ENCODE measurements around the gene SLC4A2.

Gene SLC4A2

DNA sequence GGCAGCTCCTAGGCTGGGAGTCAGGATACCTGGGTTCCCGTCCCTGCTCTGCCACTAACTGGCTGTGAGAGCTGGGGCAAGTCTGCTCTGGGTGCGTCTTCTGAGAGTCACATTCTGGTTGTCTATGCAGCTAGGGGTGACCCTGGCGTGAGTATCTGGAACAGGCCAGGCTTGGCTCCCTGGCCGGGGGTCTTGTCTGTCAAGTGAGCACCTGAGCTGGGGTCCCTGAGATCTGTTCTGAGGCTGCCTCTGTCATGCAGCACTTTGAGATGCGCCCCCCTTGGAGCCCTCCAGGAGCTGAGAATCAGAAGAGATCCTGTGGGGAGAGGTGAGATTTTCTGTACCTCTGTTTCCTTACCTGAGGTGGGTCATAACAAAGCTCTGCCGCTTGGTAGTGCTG is 34.4 kb downstream of the SLC4A2 start:
- no peak for DNase-seq (ENCODE audit: low spot score)

DNA sequence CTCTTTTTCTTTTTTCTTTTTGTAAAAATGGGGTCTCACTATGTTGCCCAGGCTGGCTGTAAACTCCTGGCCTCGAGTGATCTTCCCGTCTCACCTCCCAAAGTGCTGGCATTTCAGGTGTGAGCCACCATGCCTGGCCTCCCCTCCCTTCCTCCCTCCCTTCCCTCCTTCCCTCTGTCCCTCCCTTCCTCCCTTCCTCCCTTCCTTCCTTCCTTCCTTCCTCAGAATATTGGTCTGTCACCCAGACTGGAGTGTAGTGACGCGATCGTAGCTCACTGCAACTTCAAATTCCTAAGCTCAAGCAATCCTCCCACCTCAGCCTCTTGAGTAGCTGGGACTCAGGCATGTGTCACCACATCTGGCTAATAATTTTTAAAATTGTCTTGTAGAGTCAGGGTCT is 35.3 kb downstream of the SLC4A2 start:
- DNase-seq (ENCODE audit: low spot score): no peak

DNA sequence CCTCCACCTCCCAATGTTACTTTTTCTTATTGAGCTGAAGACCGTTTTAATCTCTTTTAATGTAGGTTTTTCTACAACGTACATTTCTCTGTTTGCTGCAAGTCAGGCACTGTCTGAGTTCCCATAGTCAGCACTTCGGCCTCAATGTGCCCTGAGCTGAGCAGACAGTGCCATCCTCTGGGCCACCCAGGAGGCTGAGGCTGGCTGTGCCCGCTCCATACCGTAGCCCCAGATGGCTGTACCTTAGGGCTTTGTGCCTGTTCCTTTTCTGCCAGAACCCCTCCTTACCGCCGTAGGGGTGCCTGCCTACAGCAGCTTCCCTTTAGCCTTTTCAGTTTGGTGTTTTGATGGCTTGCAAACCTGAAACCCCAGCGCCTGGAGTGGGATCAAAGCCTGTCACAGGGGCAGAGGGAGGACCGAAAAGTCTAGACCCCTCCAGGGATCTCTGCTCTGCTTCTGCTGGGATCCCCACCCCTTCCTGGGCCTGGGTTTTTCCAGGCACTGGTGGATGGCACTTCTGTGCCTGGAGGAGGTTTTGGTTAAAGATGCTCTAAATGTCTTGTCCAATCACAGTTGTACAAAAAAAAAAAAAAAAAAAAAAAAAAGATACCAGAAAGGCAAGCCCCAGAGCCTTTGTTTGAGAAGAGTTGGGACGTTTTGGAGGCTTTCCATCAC is 35.9 kb downstream of the SLC4A2 start:
- no peak for DNase-seq (ENCODE audit: low spot score)

DNA sequence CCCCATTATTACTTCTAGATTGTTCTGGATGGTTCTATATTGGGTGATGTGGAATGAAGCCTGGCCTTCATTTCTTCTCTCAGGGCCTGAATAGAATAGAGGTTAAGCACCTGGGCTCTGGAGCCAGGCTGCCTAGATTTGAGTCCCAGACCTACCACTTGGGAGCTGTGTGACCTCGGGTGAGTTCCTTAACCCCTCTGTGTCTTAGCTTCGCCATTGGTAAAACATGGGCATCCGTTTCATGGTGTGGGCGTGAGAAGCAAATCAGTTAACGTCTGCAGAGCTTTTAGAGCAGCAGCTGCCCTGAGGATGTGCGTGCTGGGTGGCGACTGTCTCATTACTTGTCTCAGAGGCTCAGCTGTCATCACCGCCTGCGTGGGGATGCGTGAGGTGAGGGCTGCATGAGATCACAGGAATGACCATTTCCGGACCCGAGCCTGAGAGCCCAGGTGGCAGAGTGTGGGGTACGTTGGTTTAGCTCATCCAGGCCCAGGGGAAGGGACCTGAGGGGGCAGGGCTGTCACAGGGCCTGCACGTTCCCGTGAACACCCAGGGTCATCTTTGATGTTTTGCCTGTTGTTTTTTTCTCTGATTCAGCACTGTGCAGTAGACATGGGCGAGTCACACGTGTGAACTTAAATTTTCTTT is 36.6 kb downstream of the SLC4A2 start:
- DNase-seq (ENCODE audit: low spot score): no peak

DNA sequence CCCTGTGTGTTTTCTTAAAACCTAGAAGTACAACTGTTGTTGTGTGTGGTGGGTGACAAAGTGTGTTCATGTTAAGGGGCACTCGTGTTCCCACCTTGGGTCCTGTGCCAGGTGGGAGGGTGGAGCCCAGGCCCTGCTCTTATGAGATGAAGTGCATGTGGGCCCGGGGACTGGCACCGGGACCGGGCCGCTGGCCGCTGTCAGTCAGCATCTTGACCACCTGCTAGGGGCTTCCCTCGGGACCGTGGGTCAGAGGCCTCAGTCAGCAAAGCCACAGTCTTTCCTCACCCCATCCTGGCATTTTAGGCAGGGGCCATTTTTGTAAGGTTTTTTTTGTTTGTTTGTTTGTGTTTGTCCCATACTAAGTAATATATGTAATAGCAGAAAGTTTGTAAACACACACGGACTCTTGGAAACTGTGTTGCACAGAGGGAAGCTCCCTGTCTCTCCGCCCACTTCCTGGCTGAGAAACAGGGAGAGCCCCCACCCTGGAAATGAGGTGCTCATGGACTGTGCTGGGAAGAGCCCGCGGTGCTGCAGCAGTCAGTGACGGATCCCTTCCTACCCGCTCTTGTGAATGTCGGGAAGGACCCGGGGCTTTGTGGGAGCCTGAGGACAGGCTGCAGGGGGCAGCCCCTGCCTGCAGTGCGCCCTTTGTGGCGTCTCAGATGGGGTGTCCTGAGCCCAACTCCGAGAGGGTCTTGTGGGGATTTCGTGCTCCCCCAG is 40.3 kb downstream of the SLC4A2 start:
- DNase-seq (ENCODE audit: low spot score): no peak

DNA sequence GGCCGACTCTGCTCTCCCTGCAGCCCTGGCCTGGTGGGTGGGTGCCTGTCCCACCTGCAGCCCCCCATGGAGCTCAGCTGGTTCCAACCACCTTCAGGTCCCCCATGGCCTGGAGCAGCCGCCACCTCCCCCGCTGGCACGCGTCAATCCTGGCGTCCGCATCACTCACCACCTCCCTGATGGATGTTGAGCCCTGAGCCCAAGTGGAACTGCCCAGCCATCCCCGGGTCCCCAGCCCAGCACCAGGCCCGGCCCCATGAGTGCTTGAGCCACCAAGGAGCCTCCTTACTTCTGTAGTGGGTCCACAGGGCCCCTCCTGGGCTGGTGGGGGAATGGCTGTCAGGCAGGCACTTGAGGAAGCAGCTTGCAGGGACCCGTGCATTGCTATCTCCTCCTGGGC is 41.5 kb downstream of the SLC4A2 start:
- DNase-seq (ENCODE audit: low spot score): no peak

DNA sequence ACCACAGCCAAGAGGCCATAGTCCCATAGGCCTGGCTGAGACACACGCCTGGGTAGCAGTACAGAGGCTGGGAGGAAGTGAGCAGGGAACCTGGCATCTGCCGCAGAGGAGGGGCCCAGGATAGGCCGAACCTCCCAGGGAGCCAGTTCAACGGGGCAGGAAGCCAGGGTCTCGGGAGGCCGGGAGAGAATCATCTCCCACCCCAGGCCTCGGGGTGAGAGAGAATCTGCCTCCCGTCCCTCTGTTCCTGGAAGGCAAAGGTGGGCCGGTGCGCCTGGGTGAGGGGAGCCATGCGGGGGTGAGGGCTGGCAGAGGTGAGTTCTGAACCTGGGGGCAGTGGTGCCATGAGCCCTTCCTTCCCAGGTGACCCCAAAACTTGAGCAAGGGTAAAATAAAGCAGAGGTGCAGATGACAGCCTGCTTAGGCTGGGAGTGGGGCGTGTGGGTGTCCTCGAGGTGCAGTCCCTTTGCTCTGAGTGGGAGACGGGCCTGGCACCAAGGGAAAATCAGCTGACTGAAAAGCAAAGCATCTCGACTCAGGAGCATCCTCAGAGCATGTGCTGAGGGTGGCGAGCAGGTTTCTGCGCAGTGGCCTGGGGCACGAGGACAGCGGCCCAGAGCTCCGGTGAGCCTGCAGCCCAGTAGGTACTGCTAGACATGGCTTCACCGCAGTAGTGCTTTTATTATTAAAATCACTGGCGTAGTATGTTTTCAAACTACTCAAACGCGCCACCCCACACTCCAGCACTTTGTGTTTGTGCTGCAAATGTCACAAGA is 42.4 kb downstream of the SLC4A2 start:
- DNase-seq (ENCODE audit: low spot score): no peak

DNA sequence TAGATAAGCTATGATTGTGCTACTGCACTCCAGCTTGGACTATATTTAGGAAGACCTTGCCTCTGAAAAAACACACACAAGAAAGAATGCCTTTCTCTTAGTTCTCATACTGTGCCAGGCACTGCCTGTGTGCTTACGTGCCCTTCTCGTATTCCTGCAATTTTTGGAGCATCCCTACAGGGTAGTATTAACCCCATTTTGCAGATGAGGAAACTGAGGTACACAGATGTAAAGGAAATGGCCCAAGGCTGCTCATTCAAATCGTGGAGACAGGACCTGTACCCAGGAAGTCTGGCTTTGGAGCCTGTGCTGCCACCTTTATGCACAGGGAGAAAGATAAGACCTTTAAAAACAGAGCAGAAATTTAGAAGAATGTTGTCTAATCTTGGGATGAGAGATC is 43.6 kb downstream of the SLC4A2 start:
- no peak for DNase-seq (ENCODE audit: low spot score)

DNA sequence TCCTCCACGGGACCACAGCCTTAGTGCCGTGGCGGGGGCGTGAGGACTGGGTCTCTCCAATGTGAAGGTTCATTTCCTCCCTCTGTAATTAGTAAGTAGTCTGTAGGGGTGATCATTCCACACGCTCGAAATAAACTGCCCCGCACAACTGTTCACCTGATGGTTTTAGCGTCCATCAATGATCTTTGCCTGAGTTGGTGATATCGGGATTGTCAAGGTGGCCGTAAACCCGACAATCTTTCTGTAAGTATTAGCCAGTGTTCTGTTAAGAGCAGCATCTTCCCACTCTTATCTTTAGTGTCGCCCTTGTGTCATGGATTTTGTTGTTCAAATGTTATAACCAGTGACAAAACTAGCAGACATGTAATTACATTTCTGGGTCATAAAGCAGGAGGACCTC is 44.6 kb downstream of the SLC4A2 start:
- DNase-seq (ENCODE audit: low spot score): no peak

DNA sequence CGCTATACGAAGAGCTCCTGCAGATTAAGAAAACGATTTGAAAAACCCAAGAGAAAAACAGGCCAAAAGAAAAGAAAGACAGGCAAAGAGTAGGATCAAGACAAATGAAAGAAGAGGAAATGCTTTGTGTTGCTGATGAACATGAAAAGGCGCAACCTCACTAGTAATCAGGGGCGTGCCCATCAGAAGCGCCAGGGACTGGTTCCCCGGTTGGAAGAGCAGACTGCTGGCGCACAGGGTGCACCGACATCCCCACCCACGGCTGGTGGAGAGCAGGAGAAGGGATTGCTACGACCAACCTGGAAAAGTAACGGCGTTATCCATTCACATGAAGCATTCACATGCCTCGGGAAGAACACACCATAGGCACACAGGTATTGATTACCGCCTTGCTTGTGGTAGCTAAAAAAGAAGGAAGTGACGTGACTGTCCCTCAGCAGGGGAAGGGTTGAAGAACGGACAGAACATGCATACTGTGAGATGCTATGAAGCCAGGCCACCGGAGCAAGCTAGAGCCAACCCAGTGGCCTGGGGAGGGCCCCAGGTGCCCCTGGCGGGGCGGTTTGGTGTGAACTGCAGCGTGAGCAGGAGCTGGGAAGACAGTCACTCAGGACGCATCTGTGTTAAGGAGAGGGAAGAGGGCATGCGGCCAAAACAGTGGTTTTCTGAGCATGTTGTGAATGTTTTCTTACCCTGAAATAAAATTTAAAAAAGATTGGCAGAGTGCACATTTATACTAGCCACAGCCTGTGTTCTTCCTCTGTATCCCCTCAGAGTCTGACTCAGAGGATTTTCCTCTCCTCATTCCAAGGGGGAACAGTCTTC is 45.2 kb downstream of the SLC4A2 start:
- no peak for DNase-seq (ENCODE audit: low spot score)

DNA sequence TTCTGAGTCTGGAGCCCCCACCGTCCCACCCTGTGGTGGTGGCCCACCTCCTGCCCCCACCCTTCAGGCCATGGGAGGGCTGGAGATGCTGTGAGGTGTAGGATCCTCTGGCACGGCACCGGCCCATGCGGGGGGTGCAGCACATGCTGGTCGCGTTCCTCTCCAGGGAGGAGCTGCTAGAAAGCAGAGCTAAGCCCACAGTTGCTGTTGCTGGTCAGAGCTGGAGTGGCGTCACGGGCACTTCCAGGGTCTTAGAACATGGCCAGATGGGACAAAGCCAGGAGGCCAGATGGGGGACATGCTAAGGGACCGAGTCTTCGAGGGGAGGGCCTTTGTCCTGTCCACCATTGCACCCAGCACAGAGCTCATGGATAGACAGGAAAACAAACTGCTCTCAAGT is 48.5 kb downstream of the SLC4A2 start:
- DNase-seq (ENCODE audit: low spot score): no peak

DNA sequence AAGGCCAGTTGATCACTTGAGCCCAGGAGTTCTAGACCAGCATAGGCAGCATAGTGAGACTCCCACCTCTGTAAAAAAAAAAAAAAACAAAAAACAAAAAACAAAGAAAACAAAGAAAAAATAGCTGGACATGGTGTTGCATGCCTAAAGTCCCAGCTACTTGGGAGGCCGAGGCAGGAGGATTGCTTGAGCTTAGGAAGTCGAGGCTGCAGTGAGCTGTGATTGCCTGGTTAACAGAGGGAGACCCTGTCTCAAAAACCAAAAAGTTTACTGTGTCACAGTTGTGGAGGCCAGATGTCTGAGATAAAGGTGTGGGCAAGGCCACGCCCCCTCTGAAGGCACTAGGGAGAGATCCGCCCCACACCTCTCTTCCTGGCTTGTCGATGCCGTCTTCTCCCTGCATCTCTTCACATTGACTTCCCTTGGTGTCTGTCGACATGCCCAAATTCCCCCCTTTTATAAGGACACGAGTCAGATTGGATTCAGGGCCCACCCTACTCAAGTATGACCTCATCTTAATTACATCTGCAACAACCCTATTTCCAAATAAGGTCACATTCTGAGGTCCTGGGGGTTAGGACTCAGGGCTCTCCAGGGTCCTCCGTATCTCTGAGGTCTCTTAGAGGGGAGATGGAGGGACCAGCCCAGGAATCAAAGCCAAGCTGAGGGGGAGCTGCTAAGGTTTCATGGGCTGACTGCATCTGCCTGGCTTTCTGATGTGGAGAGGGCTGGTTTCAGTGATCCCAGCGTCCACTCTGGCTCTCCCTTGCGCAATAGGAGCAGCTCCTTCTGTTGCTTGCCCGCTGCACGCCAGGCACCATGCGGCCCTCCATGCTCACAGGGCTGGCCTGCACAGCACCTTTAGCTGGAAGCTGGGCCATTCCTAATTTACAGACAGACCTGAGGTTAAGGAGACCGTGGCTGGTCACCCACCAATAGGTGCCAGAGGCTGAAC is 50.0 kb downstream of the SLC4A2 start:
- no peak for DNase-seq (ENCODE audit: low spot score)

DNA sequence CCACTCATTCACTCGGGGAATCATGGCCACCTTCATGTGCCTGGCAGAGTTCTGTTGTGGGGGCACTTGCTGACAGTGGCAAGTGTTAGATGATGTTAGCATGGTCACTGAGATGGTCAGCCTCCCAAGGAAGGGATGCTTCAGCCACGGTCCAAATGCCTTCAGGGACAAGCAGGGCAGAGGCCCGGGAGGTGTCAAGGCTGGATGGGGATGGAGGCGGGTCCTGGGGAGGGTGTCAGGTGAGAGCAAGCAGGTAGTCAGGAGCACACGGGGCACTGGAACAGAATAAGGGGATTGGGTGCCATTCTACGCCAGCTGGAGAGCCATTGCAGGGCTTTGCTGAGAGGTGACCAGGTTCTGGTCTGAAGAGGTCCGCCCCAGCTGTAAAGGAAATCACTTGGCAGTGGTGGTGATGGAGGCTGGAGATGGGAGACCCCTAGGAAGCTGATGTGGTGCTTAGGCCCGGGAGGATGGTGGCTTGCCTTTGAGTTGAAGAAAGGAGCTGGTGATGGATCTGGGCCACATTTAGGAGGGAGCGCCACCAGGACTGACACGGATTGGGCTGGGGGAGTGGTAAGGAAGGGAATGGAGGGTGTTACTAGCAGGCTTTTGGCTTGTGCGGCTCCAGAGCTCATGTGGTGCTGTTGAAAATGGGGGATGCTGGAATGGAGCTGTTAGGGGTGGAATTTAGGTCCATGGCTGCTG is 51.0 kb downstream of the SLC4A2 start:
- DNase-seq (ENCODE audit: low spot score): no peak

DNA sequence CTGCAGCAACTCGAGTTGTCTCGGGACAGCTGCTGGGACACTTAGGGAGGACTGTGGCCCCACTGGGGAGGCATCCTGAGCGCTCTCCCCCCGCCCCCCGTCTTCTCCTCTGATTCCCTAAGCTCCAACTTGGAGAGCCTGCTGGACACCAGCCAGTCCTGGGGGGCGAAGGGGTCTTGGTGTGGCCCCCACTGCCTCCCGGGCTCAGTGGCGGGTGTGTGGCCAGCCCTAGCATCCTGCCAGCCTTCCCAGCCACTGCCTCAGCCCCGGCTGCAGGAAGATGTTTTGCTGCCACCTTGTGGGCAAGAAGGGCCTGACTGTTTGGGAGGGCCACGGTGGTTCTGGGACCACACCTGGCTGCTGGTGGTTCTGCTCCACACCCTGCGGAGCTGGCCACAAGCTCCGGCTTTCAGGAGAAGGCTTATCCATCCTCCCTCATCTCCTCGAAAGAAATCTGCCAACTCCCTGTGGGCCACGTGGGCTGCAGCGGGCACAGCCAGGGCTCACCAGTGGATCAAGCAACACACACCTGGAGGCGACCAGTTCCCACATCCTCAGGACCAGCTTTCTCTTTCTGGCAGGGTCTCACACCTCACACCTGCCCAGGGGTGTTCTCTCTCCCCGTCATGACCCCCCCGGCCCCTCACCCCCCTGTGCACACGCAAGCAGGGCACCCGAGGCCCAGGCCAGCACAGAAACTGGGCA is 51.7 kb downstream of the SLC4A2 start:
- DNase-seq (ENCODE audit: low spot score): peak; percentile 86

DNA sequence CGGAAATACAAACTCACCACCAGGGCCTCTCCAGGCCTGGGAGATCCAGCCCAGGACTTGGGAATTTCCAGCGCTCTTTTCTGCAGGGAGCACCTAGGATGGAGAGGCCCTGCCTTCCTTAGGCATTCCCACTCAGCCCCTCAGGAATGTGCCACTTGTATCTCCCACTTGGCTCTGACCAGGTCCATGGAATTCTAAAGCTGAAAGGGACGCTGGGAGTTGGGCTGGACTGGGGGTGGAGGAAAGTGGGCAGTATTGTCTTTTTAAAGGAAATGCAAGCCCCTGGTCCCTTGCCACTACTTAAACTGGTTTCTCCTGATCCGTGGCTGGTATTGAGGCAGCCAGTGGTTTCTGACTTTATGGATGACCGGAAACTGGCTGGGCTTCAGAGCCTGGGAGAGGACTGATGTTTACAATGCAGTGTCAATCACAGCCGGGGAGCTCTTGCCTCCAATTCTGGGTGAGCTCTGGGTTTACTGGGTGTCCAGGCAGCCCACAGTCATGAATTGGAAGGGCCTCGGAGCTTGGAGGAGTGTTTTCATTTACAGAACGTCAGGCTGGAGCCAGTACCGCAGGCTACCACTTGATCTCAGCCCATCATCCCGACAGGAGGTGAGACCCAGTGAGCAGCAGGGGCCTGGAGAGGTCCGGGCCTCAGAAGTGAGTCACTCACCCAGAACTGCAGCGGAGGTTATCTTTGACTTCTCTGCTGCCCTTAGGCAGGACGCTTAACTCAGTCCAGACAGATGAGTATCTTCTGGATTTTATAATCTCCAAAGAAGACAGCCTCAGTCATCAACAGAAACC is 54.2 kb downstream of the SLC4A2 start:
- no peak for DNase-seq (ENCODE audit: low spot score)

DNA sequence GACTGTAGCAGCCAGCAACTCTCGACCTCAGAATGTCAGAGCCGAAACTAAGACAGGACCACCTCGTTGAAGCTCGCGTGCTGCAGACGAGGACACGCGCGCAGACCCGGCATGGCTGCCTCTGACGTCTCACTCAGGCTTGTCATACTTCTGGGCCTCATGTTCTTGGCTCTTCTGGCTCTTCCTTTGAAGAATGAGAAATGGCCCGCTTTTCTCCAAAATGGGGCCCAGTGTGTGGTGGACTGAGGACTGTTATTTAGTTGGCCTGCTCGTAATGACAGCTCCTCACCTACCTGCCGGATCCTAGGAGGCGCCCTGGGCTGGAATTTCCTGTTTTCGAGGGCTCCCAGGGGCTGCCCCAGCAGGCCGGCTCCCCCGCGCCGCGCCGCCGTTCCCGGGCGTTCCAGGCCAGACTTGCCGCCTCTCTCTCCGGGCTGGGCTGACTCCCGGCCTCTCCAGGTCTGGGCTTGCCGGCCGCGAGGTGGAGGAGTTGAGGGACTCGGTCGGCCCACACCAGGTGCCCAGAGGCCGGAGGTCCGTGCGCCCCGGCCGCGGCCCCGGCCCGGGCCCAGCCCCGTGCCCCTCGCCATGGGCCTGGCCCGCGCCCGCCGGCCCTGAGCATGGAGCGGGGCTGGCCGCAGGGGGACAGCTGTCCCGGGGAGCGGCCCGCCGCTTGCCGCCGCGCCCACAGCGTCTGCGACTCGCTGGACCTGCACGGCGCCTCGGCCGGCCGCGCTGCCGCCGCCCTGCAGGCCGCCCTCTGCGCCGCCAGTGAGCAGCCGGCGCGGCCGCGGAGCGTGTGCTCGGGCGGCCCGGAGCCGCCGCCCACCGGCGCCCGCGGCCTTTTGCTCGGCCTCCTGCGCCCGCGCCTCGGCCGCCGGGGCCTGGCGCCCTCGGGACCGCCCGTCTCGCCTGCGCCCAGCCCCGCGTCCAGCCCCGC is 55.0 kb downstream of the SLC4A2 start:
- DNase-seq (ENCODE audit: low spot score): no peak

DNA sequence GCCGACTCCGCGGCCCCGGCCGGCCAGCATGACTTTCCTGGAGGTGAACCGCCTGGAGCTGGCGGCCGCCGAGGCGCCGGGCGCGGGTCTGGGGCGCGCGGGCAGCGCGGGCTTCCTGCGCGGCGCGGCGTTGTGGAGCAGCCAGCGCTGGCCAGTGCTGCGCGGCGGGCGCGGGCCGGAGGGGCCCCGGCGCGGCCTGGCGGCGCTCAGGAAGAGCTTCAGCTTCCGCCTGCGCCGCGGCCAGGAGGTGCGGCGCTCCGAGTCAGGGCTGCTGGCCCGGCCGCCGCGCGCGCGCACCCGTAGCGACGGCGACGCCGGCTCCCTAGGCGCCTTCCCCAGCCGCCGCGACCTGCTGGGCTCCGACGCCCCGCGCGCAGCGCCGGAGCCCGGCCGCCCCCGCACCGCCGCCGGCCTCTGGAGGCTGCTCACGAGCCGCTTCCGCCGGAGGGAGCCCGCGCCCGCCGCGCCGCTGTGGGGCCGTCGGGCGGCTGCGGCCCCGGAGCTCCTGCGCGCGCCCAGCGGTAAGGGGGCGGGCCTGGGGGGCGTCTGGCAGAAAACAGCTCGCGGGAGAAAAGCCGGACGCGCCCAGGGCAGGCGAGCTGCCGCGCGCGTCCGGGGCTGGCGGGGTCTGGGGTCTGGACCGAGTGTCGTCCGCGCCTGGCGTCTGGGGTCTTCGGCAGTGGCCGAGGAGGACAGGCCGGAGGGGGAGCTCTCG is 55.9 kb downstream of the SLC4A2 start:
- no peak for DNase-seq (ENCODE audit: low spot score)

Measured in NAMALWA (cell line).